ENCODE measurements around the gene TMEM245.

Gene TMEM245

GRCh38 chr9:109063760-109064159 is 56.0 kb downstream of the TMEM245 start:
- TF ChIP-seq, protein P1, sequence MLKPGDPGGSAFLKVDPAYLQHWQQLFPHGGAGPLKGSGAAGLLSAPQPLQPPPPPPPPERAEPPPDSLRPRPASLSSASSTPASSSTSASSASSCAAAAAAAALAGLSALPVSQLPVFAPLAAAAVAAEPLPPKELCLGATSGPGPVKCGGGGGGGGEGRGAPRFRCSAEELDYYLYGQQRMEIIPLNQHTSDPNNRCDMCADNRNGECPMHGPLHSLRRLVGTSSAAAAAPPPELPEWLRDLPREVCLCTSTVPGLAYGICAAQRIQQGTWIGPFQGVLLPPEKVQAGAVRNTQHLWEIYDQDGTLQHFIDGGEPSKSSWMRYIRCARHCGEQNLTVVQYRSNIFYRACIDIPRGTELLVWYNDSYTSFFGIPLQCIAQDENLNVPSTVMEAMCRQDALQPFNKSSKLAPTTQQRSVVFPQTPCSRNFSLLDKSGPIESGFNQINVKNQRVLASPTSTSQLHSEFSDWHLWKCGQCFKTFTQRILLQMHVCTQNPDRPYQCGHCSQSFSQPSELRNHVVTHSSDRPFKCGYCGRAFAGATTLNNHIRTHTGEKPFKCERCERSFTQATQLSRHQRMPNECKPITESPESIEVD (tag by site-specific recombination; IDR thresholded peaks at IDR 0.05), result no peak
- no peak for TF ChIP-seq ZSCAN23 (tag by site-specific recombination; IDR thresholded peaks at IDR 0.05)
- TF ChIP-seq ZNF335 (tag by site-specific recombination; conservative IDR thresholded peaks at IDR 0.05), result no peak
- TF ChIP-seq ZNF341 (tag by site-specific recombination; IDR thresholded peaks at IDR 0.05; ENCODE audit: low read depth), result no peak
- no peak for TF ChIP-seq SCRT2 (tag by site-specific recombination; IDR thresholded peaks at IDR 0.05)
- no peak for TF ChIP-seq ZNF571 (tag by site-specific recombination; IDR thresholded peaks at IDR 0.05)
- TF ChIP-seq ZNF704 (tag by site-specific recombination; IDR thresholded peaks at IDR 0.05), result no peak
- no peak for TF ChIP-seq PATZ1 (tag by site-specific recombination; IDR thresholded peaks at IDR 0.05)
- TF ChIP-seq HOXC10 (CRISPR knock-in tag; IDR thresholded peaks at IDR 0.05), result no peak
- TF ChIP-seq ZNF514 (tag by site-specific recombination; IDR thresholded peaks at IDR 0.05), result no peak
- TF ChIP-seq, protein P2, sequence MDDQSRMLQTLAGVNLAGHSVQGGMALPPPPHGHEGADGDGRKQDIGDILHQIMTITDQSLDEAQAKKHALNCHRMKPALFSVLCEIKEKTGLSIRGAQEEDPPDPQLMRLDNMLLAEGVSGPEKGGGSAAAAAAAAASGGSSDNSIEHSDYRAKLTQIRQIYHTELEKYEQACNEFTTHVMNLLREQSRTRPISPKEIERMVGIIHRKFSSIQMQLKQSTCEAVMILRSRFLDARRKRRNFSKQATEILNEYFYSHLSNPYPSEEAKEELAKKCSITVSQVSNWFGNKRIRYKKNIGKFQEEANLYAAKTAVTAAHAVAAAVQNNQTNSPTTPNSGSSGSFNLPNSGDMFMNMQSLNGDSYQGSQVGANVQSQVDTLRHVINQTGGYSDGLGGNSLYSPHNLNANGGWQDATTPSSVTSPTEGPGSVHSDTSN (CRISPR knock-in tag; IDR thresholded peaks at IDR 0.05), result no peak
- no peak for TF ChIP-seq ZNF155 (tag by site-specific recombination; IDR thresholded peaks at IDR 0.05)
- TF ChIP-seq ZNF292 (tag by site-specific recombination; IDR thresholded peaks at IDR 0.05; ENCODE audit: borderline replicate concordance, low read depth), result no peak
- no peak for TF ChIP-seq ZNF133 (tag by site-specific recombination; IDR thresholded peaks at IDR 0.05)
- no peak for TF ChIP-seq INSM2 (tag by site-specific recombination; IDR thresholded peaks at IDR 0.05)
- TF ChIP-seq ZEB2 (tag by site-specific recombination; IDR thresholded peaks at IDR 0.05), result no peak
- no peak for TF ChIP-seq GFI1B (tag by site-specific recombination; IDR thresholded peaks at IDR 0.05)
- TF ChIP-seq ZNF701 (tag by site-specific recombination; IDR thresholded peaks at IDR 0.05), result no peak
- no peak for TF ChIP-seq ZFHX2 (tag by site-specific recombination; conservative IDR thresholded peaks at IDR 0.05)
- Histone ChIP-seq H3K4me1 (ENCODE audit: control insufficient read depth, insufficient read depth, low read length) (no peaks in the 10 kb centered on the region), H3K36me3 (ENCODE audit: control insufficient read depth in 2 of 2, insufficient read depth in 1 of 2, low read length in 2 of 2) (peaks cover 23 to 72% of the 10 kb centered on the region in 2 experiments; a peak in 2 of 3 replicates), H3K9me3 (ENCODE audit: control insufficient read depth, insufficient read depth, low read depth, low read length) (no peaks in the 10 kb centered on the region), H3K4me3 (ENCODE audit: low read depth, low read length) (no peak overlapping the region), H3K27ac (ENCODE audit: extremely low read depth, low read depth, low read length) (no peak overlapping the region)
- ChIA-PET POLR2A (no interaction called here), CTCF (interaction anchor here (0.7 kb wide), 1 partner anchor 139 kb away, joined by 3 read pairs; no protein-coding TSS in a partner anchor)

GRCh38 chr9:109062543-109062942 is 57.2 kb downstream of the TMEM245 start:
- H3K36me3 ChIP-seq (ENCODE audit: control insufficient read depth in 2 of 2, insufficient read depth in 1 of 2, low read length in 2 of 2), result peaks cover 21 to 67% of the 10 kb centered on the region in 2 experiments; a peak in 2 of 3 replicates
- ChIA-PET POLR2A (no interaction called here), CTCF (interaction anchor here (0.6 kb wide), 1 partner anchor 109 kb away, joined by 3 read pairs; no protein-coding TSS in a partner anchor)
- H3K4me1 ChIP-seq (ENCODE audit: control insufficient read depth, insufficient read depth, low read length), result no peaks in the 10 kb centered on the region
- H3K27ac ChIP-seq (ENCODE audit: extremely low read depth, low read depth, low read length), result no peak overlapping the region
- H3K9me3 ChIP-seq (ENCODE audit: control insufficient read depth, insufficient read depth, low read depth, low read length), result no peaks in the 10 kb centered on the region
- no peak overlapping the region for H3K4me3 ChIP-seq (ENCODE audit: low read depth, low read length)
- no peak for TF ChIP-seq KLF10 (tag by site-specific recombination; IDR thresholded peaks at IDR 0.05)
- TF ChIP-seq ZNF701 (tag by site-specific recombination; IDR thresholded peaks at IDR 0.05), result no peak
- TF ChIP-seq, protein P3, sequence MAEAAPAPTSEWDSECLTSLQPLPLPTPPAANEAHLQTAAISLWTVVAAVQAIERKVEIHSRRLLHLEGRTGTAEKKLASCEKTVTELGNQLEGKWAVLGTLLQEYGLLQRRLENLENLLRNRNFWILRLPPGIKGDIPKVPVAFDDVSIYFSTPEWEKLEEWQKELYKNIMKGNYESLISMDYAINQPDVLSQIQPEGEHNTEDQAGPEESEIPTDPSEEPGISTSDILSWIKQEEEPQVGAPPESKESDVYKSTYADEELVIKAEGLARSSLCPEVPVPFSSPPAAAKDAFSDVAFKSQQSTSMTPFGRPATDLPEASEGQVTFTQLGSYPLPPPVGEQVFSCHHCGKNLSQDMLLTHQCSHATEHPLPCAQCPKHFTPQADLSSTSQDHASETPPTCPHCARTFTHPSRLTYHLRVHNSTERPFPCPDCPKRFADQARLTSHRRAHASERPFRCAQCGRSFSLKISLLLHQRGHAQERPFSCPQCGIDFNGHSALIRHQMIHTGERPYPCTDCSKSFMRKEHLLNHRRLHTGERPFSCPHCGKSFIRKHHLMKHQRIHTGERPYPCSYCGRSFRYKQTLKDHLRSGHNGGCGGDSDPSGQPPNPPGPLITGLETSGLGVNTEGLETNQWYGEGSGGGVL (tag by site-specific recombination; IDR thresholded peaks at IDR 0.05), result no peak
- no peak for TF ChIP-seq ZNF175 (tag by site-specific recombination; IDR thresholded peaks at IDR 0.05)
- TF ChIP-seq, protein P4, sequence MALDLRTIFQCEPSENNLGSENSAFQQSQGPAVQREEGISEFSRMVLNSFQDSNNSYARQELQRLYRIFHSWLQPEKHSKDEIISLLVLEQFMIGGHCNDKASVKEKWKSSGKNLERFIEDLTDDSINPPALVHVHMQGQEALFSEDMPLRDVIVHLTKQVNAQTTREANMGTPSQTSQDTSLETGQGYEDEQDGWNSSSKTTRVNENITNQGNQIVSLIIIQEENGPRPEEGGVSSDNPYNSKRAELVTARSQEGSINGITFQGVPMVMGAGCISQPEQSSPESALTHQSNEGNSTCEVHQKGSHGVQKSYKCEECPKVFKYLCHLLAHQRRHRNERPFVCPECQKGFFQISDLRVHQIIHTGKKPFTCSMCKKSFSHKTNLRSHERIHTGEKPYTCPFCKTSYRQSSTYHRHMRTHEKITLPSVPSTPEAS (tag by site-specific recombination; IDR thresholded peaks at IDR 0.05), result no peak
- TF ChIP-seq ZNF660 (tag by site-specific recombination; IDR thresholded peaks at IDR 0.05), result no peak
- TF ChIP-seq ZBTB21 (tag by site-specific recombination; IDR thresholded peaks at IDR 0.05), result no peak
- TF ChIP-seq ZNF621 (tag by site-specific recombination; IDR thresholded peaks at IDR 0.05), result no peak
